HepG2 (cell line): Measurements from ENCODE around the gene RBM27. TPM values are rescaled to one million over a fixed set of nuclear protein-coding genes. Genes with fewer than 3 reads are reported as not detected.

Experiments used
- BCLAF1 ChIP-seq: fragments of 450-650 bp; IDR thresholded peaks from 2 replicates; pipeline ENCODE4 v1.6.1; 2017; ENCODE audit warnings: mild to moderate bottlenecking
- EP300 ChIP-seq, 3 experiments: sonication (generic) in 1 of 3; formaldehyde crosslinking in 1 of 3; IDR thresholded peaks; 2 replicates each; pipeline versions ENCODE4 v1.5.1 to v1.6.1; 2011 to 2020; ENCODE audit warnings: low read depth in 2 of 3, low read length in 2 of 3, borderline replicate concordance in 1 of 3, improper control_type of control experiment in 1 of 3, mild to moderate bottlenecking in 1 of 3, missing genetic modification reagents in 1 of 3, moderate library complexity in 1 of 3
- FOSL1 ChIP-seq: sonication (generic); formaldehyde crosslinking; IDR thresholded peaks from 2 replicates; pipeline ENCODE4 v1.9.0; 2021; ENCODE audit warnings: missing genetic modification reagents, borderline replicate concordance
- FOXA3 ChIP-seq: IDR thresholded peaks from 2 replicates; pipeline ENCODE4 v1.6.1; 2016; ENCODE audit warnings: missing genetic modification reagents, missing compliant biosample characterization
- FOXO1 ChIP-seq: sonication (generic); formaldehyde crosslinking; IDR thresholded peaks from 2 replicates; pipeline ENCODE4 v1.4.0; 2020; ENCODE audit warnings: missing genetic modification reagents
- GATAD2A ChIP-seq: IDR thresholded peaks from 2 replicates; pipeline ENCODE4 v1.6.1; 2016
- NFIC ChIP-seq: IDR thresholded peaks from 2 replicates; pipeline ENCODE4 v1.6.1; 2012; ENCODE audit warnings: mild to moderate bottlenecking, low read length, inconsistent platforms
- RARA ChIP-seq: IDR thresholded peaks from 2 replicates; pipeline ENCODE4 v1.6.1; 2016; ENCODE audit warnings: missing genetic modification reagents, missing compliant biosample characterization
- RARG ChIP-seq: sonication (generic); formaldehyde crosslinking; IDR thresholded peaks from 2 replicates; pipeline ENCODE4 v1.4.0; 2020; ENCODE audit warnings: low read depth, mild to moderate bottlenecking, missing genetic modification reagents
- SUZ12 ChIP-seq: fragments of 150-350 bp; IDR thresholded peaks from 2 replicates; pipeline ENCODE4 v1.6.1; 2014; ENCODE audit warnings: low read depth, low read length
- TOE1 ChIP-seq: sonication (generic); formaldehyde crosslinking; IDR thresholded peaks from 2 replicates; pipeline ENCODE4 v1.4.0; 2020; ENCODE audit warnings: mild to moderate bottlenecking, missing genetic modification reagents
- USF2 ChIP-seq, 2 experiments: sonication (generic) in 1 of 2; formaldehyde crosslinking in 1 of 2; IDR thresholded peaks; 2 replicates each; pipeline versions ENCODE4 v1.5.1 to v1.6.1; 2011 to 2020; ENCODE audit warnings: borderline replicate concordance in 1 of 2, low read depth in 1 of 2, low read length in 1 of 2, mild to moderate bottlenecking in 1 of 2, missing genetic modification reagents in 1 of 2, moderate library complexity in 1 of 2
- ZNF225 ChIP-seq: sonication (generic); formaldehyde crosslinking; IDR thresholded peaks from 2 replicates; pipeline ENCODE4 v1.4.0; 2020; ENCODE audit warnings: mild to moderate bottlenecking, missing genetic modification reagents
- ZNF253 ChIP-seq: sonication (generic); formaldehyde crosslinking; IDR thresholded peaks from 2 replicates; pipeline ENCODE4 v1.8.0; 2022; ENCODE audit warnings: mild to moderate bottlenecking, missing genetic modification reagents, borderline replicate concordance
- ZNF33A ChIP-seq: sonication (generic); formaldehyde crosslinking; IDR thresholded peaks from 2 replicates; pipeline ENCODE4 v1.5.1; 2020; ENCODE audit warnings: missing genetic modification reagents, mild to moderate bottlenecking, moderate library complexity, borderline replicate concordance
- ZNF383 ChIP-seq: sonication (generic); formaldehyde crosslinking; IDR thresholded peaks from 2 replicates; pipeline ENCODE4 v1.4.0; 2020; ENCODE audit warnings: missing genetic modification reagents, mild to moderate bottlenecking, borderline replicate concordance
- ZNF558 ChIP-seq: sonication (generic); formaldehyde crosslinking; IDR thresholded peaks from 2 replicates; pipeline ENCODE4 v1.9.0; 2022; ENCODE audit warnings: mild to moderate bottlenecking, missing genetic modification reagents, borderline replicate concordance
- ZNF670 ChIP-seq: sonication (generic); formaldehyde crosslinking; IDR thresholded peaks from 2 replicates; pipeline ENCODE4 v1.8.0; 2022; ENCODE audit warnings: mild to moderate bottlenecking, missing genetic modification reagents, borderline replicate concordance
- ZNF710 ChIP-seq: sonication (generic); formaldehyde crosslinking; IDR thresholded peaks from 2 replicates; pipeline ENCODE4 v1.5.0; 2020; ENCODE audit warnings: mild to moderate bottlenecking, missing genetic modification reagents, borderline replicate concordance
- ZNF792 ChIP-seq: IDR thresholded peaks from 2 replicates; pipeline ENCODE4 v1.6.1; 2016
- ZSCAN31 ChIP-seq: sonication (generic); formaldehyde crosslinking; IDR thresholded peaks from 2 replicates; pipeline ENCODE4 v1.5.0; 2020; ENCODE audit warnings: low read depth, mild to moderate bottlenecking, missing genetic modification reagents
- polyA plus RNA-seq, 8 experiments: library from polyadenylated mRNA; depleted of rRNA in 3 of 8; stranded (reverse) in 7 of 8; unstranded in 1 of 8; fragments of >200 nt; fragmentation: Illumina TruSeq in 4 of 8; extraction: Trizol in 4 of 8; gene quantifications; 2 replicates each; pipeline versions ENCODE4 v1.2.1 to v1.2.3, GENCODE V29; 2011 to 2016; ENCODE audit warnings: low read depth in 4 of 8, missing spikeins in 1 of 8, mixed read lengths in 1 of 8; ENCODE audit not compliant: insufficient read depth in 1 of 8
- total RNA-seq, 5 experiments: library from RNA; depleted of rRNA; stranded (reverse); fragments of >200 nt; fragmentation: Illumina TruSeq; extraction: Trizol; gene quantifications; 2 replicates each; pipeline ENCODE4 v1.2.3, GENCODE V29; 2016; ENCODE audit warnings: low read depth in 1 of 5
- TF ChIP-seq, protein P1 (sequence below): sonication (generic); formaldehyde crosslinking; IDR thresholded peaks from 2 replicates; pipeline ENCODE4 v1.4.0; 2020; ENCODE audit warnings: low read depth, mild to moderate bottlenecking, missing genetic modification reagents

RBM27 gene
- total and polyA plus RNA-seq, 2 of the 13 experiments (the other 11 are each of a cell fraction or from before 2014, with no cell fraction given) = 12.9 to 23.4 TPM

DNA sequence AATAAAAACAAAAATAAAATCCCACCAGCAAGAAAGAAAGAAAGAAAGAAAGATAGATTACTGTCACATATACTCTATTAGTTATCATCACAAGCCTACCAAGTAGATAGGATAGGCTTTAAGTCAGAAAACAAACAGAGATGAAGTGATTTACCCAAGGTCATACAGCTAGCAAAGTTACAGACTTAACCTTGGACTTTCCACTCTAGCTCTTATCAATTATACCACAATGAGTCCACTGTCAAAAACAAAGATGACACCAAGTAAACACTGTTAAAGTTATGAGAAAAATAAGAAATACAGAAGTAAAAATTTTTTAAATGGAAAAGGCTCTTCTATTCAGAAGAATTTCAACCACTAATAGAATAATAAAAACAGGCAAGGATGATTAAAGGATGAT lies 34.3 kb upstream of the RBM27 start (continued):
- no peak for TF ChIP-seq ZSCAN31
- TF ChIP-seq NFIC = peak; percentile 68; the same call in 1 of the 2 replicates
- no peak for TF ChIP-seq ZNF792 (CRISPR knock-in tag)
- TF ChIP-seq, protein P1, sequence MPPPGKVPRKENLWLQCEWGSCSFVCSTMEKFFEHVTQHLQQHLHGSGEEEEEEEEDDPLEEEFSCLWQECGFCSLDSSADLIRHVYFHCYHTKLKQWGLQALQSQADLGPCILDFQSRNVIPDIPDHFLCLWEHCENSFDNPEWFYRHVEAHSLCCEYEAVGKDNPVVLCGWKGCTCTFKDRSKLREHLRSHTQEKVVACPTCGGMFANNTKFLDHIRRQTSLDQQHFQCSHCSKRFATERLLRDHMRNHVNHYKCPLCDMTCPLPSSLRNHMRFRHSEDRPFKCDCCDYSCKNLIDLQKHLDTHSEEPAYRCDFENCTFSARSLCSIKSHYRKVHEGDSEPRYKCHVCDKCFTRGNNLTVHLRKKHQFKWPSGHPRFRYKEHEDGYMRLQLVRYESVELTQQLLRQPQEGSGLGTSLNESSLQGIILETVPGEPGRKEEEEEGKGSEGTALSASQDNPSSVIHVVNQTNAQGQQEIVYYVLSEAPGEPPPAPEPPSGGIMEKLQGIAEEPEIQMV = no peak
- no peak for TF ChIP-seq ZNF225 (CRISPR knock-in tag)
- peak; percentile 76 for TF ChIP-seq FOXA3
- no peak for TF ChIP-seq RARG (CRISPR knock-in tag)
- no peak for TF ChIP-seq ZNF253
- no peak for TF ChIP-seq BCLAF1
- TF ChIP-seq ZNF383 (CRISPR knock-in tag) = no peak
- no peak; the same call in 1 of the 2 replicates for TF ChIP-seq RARA (CRISPR knock-in tag)
- no peak for TF ChIP-seq USF2 (IDR thresholded peaks at IDR 0.05; ENCODE audit: low read depth, low read length)
- no peak for TF ChIP-seq USF2 (CRISPR knock-in tag; IDR thresholded peaks at IDR 0.05; ENCODE audit: borderline replicate concordance)
- TF ChIP-seq ZNF33A (CRISPR knock-in tag) = no peak
- peak; percentile 77 for TF ChIP-seq GATAD2A (CRISPR knock-in tag)
- no peak for TF ChIP-seq ZNF558 (CRISPR knock-in tag)
- no peak for TF ChIP-seq ZNF670 (CRISPR knock-in tag)
- TF ChIP-seq FOXO1 (CRISPR knock-in tag) = 0 out of 2 replicates have a peak, but pooled peaks have one; percentile 53
- TF ChIP-seq FOSL1 = no peak
- peak; percentile 90; the same call in 1 of the 2 replicates for TF ChIP-seq ZNF710
- no peak for TF ChIP-seq TOE1 (CRISPR knock-in tag)
- no peak for TF ChIP-seq SUZ12
- TF ChIP-seq EP300 (IDR thresholded peaks at IDR 0.05; ENCODE audit: low read depth in 2 of 2, low read length in 2 of 2) = peak in 1 of 2 experiments; percentile 80; a peak in 2 of 4 replicates
- no peak for TF ChIP-seq EP300 (CRISPR knock-in tag; IDR thresholded peaks at IDR 0.05; ENCODE audit: borderline replicate concordance)
